Activated CD8-positive, alpha-beta memory T cell treated with anti-CD3 and anti-CD28 coated beads, Interleukin-2, amount 10 ng/mL, durations not matched to agents 7 days and 5 days (primary cell): ENCODE results near the gene EML5. TPM values are rescaled to one million over a fixed set of nuclear protein-coding genes. Genes with fewer than 3 reads are reported as not detected.

Source experiments
- ATAC-seq: fragments of 150-1000 bp; cut with Tn5 transposase; one replicate; pipeline ENCODE4 v1.10.0; 2021; ENCODE audit warnings: moderate library complexity
- CTCF ChIA-PET: fragments of 350-600 bp; sonication (Branson Sonifier 250); formaldehyde crosslinking; loops from one replicate; lab custom pipeline; 2021; ENCODE audit warnings: antibody characterized with exemption; lab: Charles Lee
- DNase-seq: peaks from one replicate; pipeline ENCODE4 v3.0.0-alpha.2; 2020
- H3K27ac Mint-ChIP-seq: one replicate; pipeline ENCODE4 v1.8.0; 2021; ENCODE audit warnings: mild to moderate bottlenecking, mixed read lengths
- H3K27me3 Mint-ChIP-seq: one replicate; pipeline ENCODE4 v1.8.0; 2021; ENCODE audit warnings: mixed read lengths
- H3K36me3 Mint-ChIP-seq: one replicate; pipeline ENCODE4 v1.8.0; 2021; ENCODE audit warnings: mild to moderate bottlenecking, mixed read lengths
- H3K4me1 Mint-ChIP-seq: one replicate; pipeline ENCODE4 v1.8.0; 2021; ENCODE audit warnings: mixed read lengths
- H3K4me3 Mint-ChIP-seq: one replicate; pipeline ENCODE4 v1.8.0; 2021; ENCODE audit warnings: mild to moderate bottlenecking, moderate library complexity, mixed read lengths
- H3K9me3 Mint-ChIP-seq: one replicate; pipeline ENCODE4 v1.8.0; 2022; ENCODE audit warnings: low read depth, mixed read lengths
- total RNA-seq, 2 experiments: library from RNA; stranded (reverse); gene quantifications; one replicate each; pipeline ENCODE4 v1.2.3, GENCODE V29; 2021

EML5 gene
- total RNA-seq: 1 to 10 TPM; 2.3 to 3.7 TPM

- CTCF ChIA-PET: interaction anchor here (0.8 to 1.6 kb wide), 7 partner anchors 16 to 603 kb away, joined by 3 to 8 read pairs (median 3); partner anchors contain the start of gene TTC8
- peak within 1 kb of the TSS; percentile 84 for H3K4me3 Mint-ChIP-seq
- peaks cover 35% of the 10 kb centered on the region for H3K27me3 Mint-ChIP-seq
- peaks cover 22% of the 10 kb centered on the region for H3K4me1 Mint-ChIP-seq
- ATAC-seq (peak; percentile 91), DNase-seq (peak; percentile 80)
- no peaks in the 10 kb centered on the region for H3K36me3 Mint-ChIP-seq
- peak within 1 kb of the TSS; percentile 59 for H3K27ac Mint-ChIP-seq
- no peaks in the 10 kb centered on the region for H3K9me3 Mint-ChIP-seq
Measured at GRCh38 chr14:88792473-88793258, at the start of gene EML5. Gene EML5, minus strand, starts transcription at chr14:88792953. Its CDS starts 450 bp downstream, at chr14:88792503.

- no peaks in the 10 kb centered on the region for H3K36me3 Mint-ChIP-seq
- H3K4me3 Mint-ChIP-seq: no peak overlapping the region
- CTCF ChIA-PET: no interaction called here
Measured at GRCh38 chr14:88842414-88842813, 49.7 kb upstream of the EML5 start.

GRCh38 chr14:88841741-88842140 lies 49.0 kb upstream of the EML5 start:
- H3K27me3 Mint-ChIP-seq: no peaks in the 10 kb centered on the region
- no peak overlapping the region for H3K4me3 Mint-ChIP-seq
- CTCF ChIA-PET: no interaction called here
- H3K27ac Mint-ChIP-seq: no peak overlapping the region
- ATAC-seq: no peak
- no peaks in the 10 kb centered on the region for H3K4me1 Mint-ChIP-seq
- H3K36me3 Mint-ChIP-seq: no peaks in the 10 kb centered on the region
- no peaks in the 10 kb centered on the region for H3K9me3 Mint-ChIP-seq
- DNase-seq: no peak

More at GRCh38 chr14:88842414-88842813, 49.7 kb upstream of the EML5 start:
- ATAC-seq (no peak), DNase-seq (no peak)
- H3K4me1 Mint-ChIP-seq: no peaks in the 10 kb centered on the region
- H3K9me3 Mint-ChIP-seq: no peaks in the 10 kb centered on the region
- H3K27me3 Mint-ChIP-seq: no peaks in the 10 kb centered on the region
- no peak overlapping the region for H3K27ac Mint-ChIP-seq

- no peaks in the 10 kb centered on the region for H3K27me3 Mint-ChIP-seq
- H3K36me3 Mint-ChIP-seq: no peaks in the 10 kb centered on the region
- no peak overlapping the region for H3K27ac Mint-ChIP-seq
- no peaks in the 10 kb centered on the region for H3K9me3 Mint-ChIP-seq
- no peak for ATAC-seq
- no peak for DNase-seq
- CTCF ChIA-PET: no interaction called here
- no peak overlapping the region for H3K4me3 Mint-ChIP-seq
- no peaks in the 10 kb centered on the region for H3K4me1 Mint-ChIP-seq
Measured at GRCh38 chr14:88840926-88841325, 48.2 kb upstream of the EML5 start.

- CTCF ChIA-PET: interaction anchor here (0.8 kb wide), 1 partner anchor 14 kb away, joined by 3 read pairs; the partner anchor contains the start of gene TTC8
- DNase-seq: no peak
- ATAC-seq: no peak
- H3K36me3 Mint-ChIP-seq: no peaks in the 10 kb centered on the region
- no peaks in the 10 kb centered on the region for H3K9me3 Mint-ChIP-seq
- no peaks in the 10 kb centered on the region for H3K27me3 Mint-ChIP-seq
- no peaks in the 10 kb centered on the region for H3K4me1 Mint-ChIP-seq
- no peak overlapping the region for H3K27ac Mint-ChIP-seq
- H3K4me3 Mint-ChIP-seq: no peak overlapping the region
Measured at GRCh38 chr14:88838015-88838414, 45.3 kb upstream of the EML5 start.

- no peak for DNase-seq
- H3K27ac Mint-ChIP-seq: no peak overlapping the region
- no peaks in the 10 kb centered on the region for H3K4me1 Mint-ChIP-seq
- CTCF ChIA-PET: no interaction called here
- H3K4me3 Mint-ChIP-seq: no peak overlapping the region
- no peaks in the 10 kb centered on the region for H3K9me3 Mint-ChIP-seq
- H3K27me3 Mint-ChIP-seq: no peaks in the 10 kb centered on the region
- no peaks in the 10 kb centered on the region for H3K36me3 Mint-ChIP-seq
- ATAC-seq: no peak
Measured at GRCh38 chr14:88837495-88837894, 44.7 kb upstream of the EML5 start.

- Mint-ChIP-seq H3K4me1 (peaks cover 2% of the 10 kb centered on the region), H3K27me3 (no peaks in the 10 kb centered on the region), H3K9me3 (no peaks in the 10 kb centered on the region), H3K36me3 (no peaks in the 10 kb centered on the region), H3K4me3 (no peak overlapping the region), H3K27ac (no peak overlapping the region)
- ATAC-seq: no peak
- CTCF ChIA-PET: no interaction called here
- DNase-seq: no peak
Measured at GRCh38 chr14:88835661-88836060, 42.9 kb upstream of the EML5 start.

- H3K4me3 Mint-ChIP-seq: no peak overlapping the region
- H3K27me3 Mint-ChIP-seq: no peaks in the 10 kb centered on the region
- H3K36me3 Mint-ChIP-seq: no peaks in the 10 kb centered on the region
- CTCF ChIA-PET: no interaction called here
- H3K27ac Mint-ChIP-seq: no peak overlapping the region
- ATAC-seq (no peak), DNase-seq (no peak)
- peaks cover 2% of the 10 kb centered on the region for H3K4me1 Mint-ChIP-seq
- H3K9me3 Mint-ChIP-seq: no peaks in the 10 kb centered on the region
Measured at GRCh38 chr14:88834883-88835431, 42.2 kb upstream of the EML5 start.

- ATAC-seq (no peak), DNase-seq (no peak)
- no peaks in the 10 kb centered on the region for H3K27me3 Mint-ChIP-seq
- CTCF ChIA-PET: no interaction called here
- peaks cover 2% of the 10 kb centered on the region for H3K4me1 Mint-ChIP-seq
- no peak overlapping the region for H3K4me3 Mint-ChIP-seq
- H3K36me3 Mint-ChIP-seq: no peaks in the 10 kb centered on the region
- H3K27ac Mint-ChIP-seq: no peak overlapping the region
- no peaks in the 10 kb centered on the region for H3K9me3 Mint-ChIP-seq
Measured at GRCh38 chr14:88831284-88831683, 38.5 kb upstream of the EML5 start.

- Mint-ChIP-seq H3K27me3 (no peaks in the 10 kb centered on the region), H3K9me3 (no peaks in the 10 kb centered on the region), H3K4me1 (peaks cover 10% of the 10 kb centered on the region), H3K4me3 (no peak overlapping the region), H3K36me3 (no peaks in the 10 kb centered on the region), H3K27ac (no peak overlapping the region)
- no peak for ATAC-seq
- DNase-seq: no peak
- CTCF ChIA-PET: interaction anchor here (1.0 kb wide), 1 partner anchor 163 kb away, joined by 3 read pairs; no protein-coding TSS in a partner anchor
Measured at GRCh38 chr14:88829685-88830302, 37.0 kb upstream of the EML5 start.

GRCh38 chr14:88829188-88829587 lies 36.4 kb upstream of the EML5 start:
- CTCF ChIA-PET: interaction anchor here (1.0 kb wide), 1 partner anchor 162 kb away, joined by 3 read pairs; no protein-coding TSS in a partner anchor
- no peak for ATAC-seq
- Mint-ChIP-seq H3K4me3 (no peak overlapping the region), H3K36me3 (no peaks in the 10 kb centered on the region), H3K4me1 (peaks cover 10% of the 10 kb centered on the region), H3K27ac (no peak overlapping the region), H3K9me3 (no peaks in the 10 kb centered on the region), H3K27me3 (no peaks in the 10 kb centered on the region)
- no peak for DNase-seq

- Mint-ChIP-seq H3K4me1 (peaks cover 13% of the 10 kb centered on the region), H3K27ac (peak overlapping the region; percentile 28), H3K27me3 (peaks cover 12% of the 10 kb centered on the region), H3K36me3 (no peaks in the 10 kb centered on the region), H3K9me3 (no peaks in the 10 kb centered on the region), H3K4me3 (peak overlapping the region; percentile 78)
- CTCF ChIA-PET: interaction anchor here (0.6 to 2.3 kb wide), 3 partner anchors 34 to 610 kb away, joined by 3 to 9 read pairs (median 3); no protein-coding TSS in a partner anchor
- DNase-seq: no peak
- no peak for ATAC-seq
Measured at GRCh38 chr14:88825503-88825902, 32.8 kb upstream of the EML5 start.

GRCh38 chr14:88825078-88825458 lies 32.3 kb upstream of the EML5 start:
- Mint-ChIP-seq H3K9me3 (no peaks in the 10 kb centered on the region), H3K4me3 (peak overlapping the region; percentile 78), H3K27ac (peak overlapping the region; percentile 28), H3K36me3 (no peaks in the 10 kb centered on the region), H3K27me3 (peaks cover 16% of the 10 kb centered on the region), H3K4me1 (peaks cover 13% of the 10 kb centered on the region)
- DNase-seq (no peak), ATAC-seq (no peak)
- CTCF ChIA-PET: interaction anchor here (0.6 to 2.3 kb wide), 8 partner anchors 13 to 611 kb away, joined by 3 to 9 read pairs (median 3); partner anchors contain the start of gene EML5
